A172 (cell line): ENCODE data around the gene KDM1B. TPM values are rescaled to one million over a fixed set of nuclear protein-coding genes. Genes with fewer than 3 reads are reported as not detected.

Experiments used
- DNase-seq: peaks from one replicate; pipeline ENCODE4 v3.0.0-alpha.2; 2015; ENCODE audit warnings: low spot score
- total RNA-seq: library from RNA; depleted of rRNA; stranded (reverse); fragments of >200 nt; shearing (Covaris generic); gene quantifications from 2 replicates; pipeline ENCODE4 v1.2.3, GENCODE V29; 2014; rRNA removed

The KDM1B gene
- 9.3 and 11.2 TPM in 2 replicates for total RNA-seq

- peak; percentile 92 for DNase-seq
Measured at GRCh38 chr6:18155150-18155863, at the start of gene KDM1B. Gene KDM1B, plus strand, starts transcription at chr6:18155422. Its CDS starts 4,474 bp downstream, at chr6:18159896.

GRCh38 chr6:18107061-18107460 is 48.2 kb upstream of the KDM1B start:
- no peak for DNase-seq

- no peak for DNase-seq
Measured at GRCh38 chr6:18110162-18110561, 45.1 kb upstream of the KDM1B start.

- DNase-seq: peak; percentile 1
Measured at GRCh38 chr6:18115356-18115755, 39.9 kb upstream of the KDM1B start.

- DNase-seq: no peak
Measured at GRCh38 chr6:18117136-18117535, 38.1 kb upstream of the KDM1B start.

- DNase-seq: no peak
Measured at GRCh38 chr6:18118330-18118729, 36.9 kb upstream of the KDM1B start.

- DNase-seq: no peak
Measured at GRCh38 chr6:18119236-18119635, 36.0 kb upstream of the KDM1B start.

GRCh38 chr6:18121580-18122127 is 33.6 kb upstream of the KDM1B start:
- no peak for DNase-seq

- DNase-seq: no peak
Measured at GRCh38 chr6:18122128-18123093, 32.8 kb upstream of the KDM1B start, which contains the start of gene NHLRC1. Gene NHLRC1, minus strand, starts transcription at chr6:18122677. Its CDS starts 71 bp downstream, at chr6:18122606.

- no peak for DNase-seq
Measured at GRCh38 chr6:18126121-18126520, 29.1 kb upstream of the KDM1B start.

- no peak for DNase-seq
Measured at GRCh38 chr6:18132346-18132745, 22.9 kb upstream of the KDM1B start.

- no peak for DNase-seq
Measured at GRCh38 chr6:18135171-18135570, 20.1 kb upstream of the KDM1B start.

GRCh38 chr6:18136260-18136659 is 19.0 kb upstream of the KDM1B start:
- no peak for DNase-seq

GRCh38 chr6:18138906-18139305 is 16.3 kb upstream of the KDM1B start:
- no peak for DNase-seq

GRCh38 chr6:18139935-18140621 is 15.1 kb upstream of the KDM1B start:
- no peak for DNase-seq

GRCh38 chr6:18141805-18142590 is 13.2 kb upstream of the KDM1B start:
- no peak for DNase-seq

- DNase-seq: no peak
Measured at GRCh38 chr6:18142591-18142861, 12.7 kb upstream of the KDM1B start.

GRCh38 chr6:18147160-18147559 is 8.1 kb upstream of the KDM1B start:
- peak; percentile 69 for DNase-seq

- DNase-seq: no peak
Measured at GRCh38 chr6:18147616-18148015, 7.6 kb upstream of the KDM1B start.

GRCh38 chr6:18148304-18149025 is 6.8 kb upstream of the KDM1B start:
- peak; percentile 98 for DNase-seq
